ENCODE results near the gene NAGLU. TPM values are rescaled to one million over a fixed set of nuclear protein-coding genes. Genes with fewer than 3 reads are reported as not detected.

Gene NAGLU
- polyA plus RNA-seq, 3 donors: 10.4 to 32.9 (median 24.9) TPM

DNA sequence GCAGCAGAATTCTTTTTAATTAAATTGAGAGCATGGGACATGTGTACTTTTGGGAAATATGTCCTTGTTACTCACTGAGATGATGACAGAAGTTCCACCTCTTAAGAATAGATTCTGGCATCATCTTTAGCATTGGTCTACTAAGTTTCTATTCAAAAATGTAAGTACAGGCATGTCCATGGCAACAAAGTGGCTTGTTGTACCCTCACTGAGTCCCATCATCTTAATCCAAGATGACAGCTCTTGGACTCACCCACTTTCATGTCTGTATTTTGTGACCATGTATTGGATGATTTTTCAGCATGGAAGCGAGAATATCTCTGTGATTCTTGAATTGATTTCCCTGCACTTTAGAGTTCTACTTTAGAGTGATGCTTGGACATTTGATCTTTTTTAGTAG, 33.1 kb upstream of the NAGLU start:
- no CpG with 5 or more reads among the region's 1 CpG for WGBS (ENCODE audit: insufficient coverage)

DNA sequence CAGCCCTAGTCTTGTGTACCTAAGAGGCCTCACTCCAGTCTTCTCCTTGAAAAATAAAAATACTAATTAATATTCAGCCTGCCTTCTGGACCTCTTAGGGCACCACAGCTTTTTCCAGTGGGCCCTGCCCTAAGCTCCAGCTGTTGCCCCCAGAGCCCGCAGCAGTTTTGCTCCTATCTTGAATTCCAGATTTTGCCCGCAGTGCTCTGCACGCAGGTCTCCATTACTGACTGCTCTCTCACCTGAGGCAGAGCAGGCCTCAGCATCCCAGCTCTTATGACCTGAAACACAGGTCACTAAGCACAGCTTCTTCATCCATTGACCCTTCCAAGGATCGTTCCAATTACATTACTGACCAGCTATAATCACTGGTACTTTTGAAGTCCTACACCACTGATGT, 28.4 kb upstream of the NAGLU start:
- H3K36me3 Mint-ChIP-seq: peaks cover 93 to 95% of the 10 kb centered on the region in 2 donors
- H2AFZ ChIP-seq (ENCODE audit: insufficient read depth, low read depth, low read length, poor library complexity, severe bottlenecking): no peak overlapping the region
- H3K27me3 Mint-ChIP-seq (ENCODE audit: low read depth in 3 of 3): peaks cover 0 to 5% (median 3%) of the 10 kb centered on the region in 3 donors
- H3K4me1 Mint-ChIP-seq: peaks cover 12% of the 10 kb centered on the region
- H3K9ac ChIP-seq (ENCODE audit: insufficient read depth, low read length, poor library complexity, severe bottlenecking): no peak overlapping the region
- intact Hi-C loops (cut with micrococcal nuclease): no loop called here
- TF ChIP-seq, protein P1, sequence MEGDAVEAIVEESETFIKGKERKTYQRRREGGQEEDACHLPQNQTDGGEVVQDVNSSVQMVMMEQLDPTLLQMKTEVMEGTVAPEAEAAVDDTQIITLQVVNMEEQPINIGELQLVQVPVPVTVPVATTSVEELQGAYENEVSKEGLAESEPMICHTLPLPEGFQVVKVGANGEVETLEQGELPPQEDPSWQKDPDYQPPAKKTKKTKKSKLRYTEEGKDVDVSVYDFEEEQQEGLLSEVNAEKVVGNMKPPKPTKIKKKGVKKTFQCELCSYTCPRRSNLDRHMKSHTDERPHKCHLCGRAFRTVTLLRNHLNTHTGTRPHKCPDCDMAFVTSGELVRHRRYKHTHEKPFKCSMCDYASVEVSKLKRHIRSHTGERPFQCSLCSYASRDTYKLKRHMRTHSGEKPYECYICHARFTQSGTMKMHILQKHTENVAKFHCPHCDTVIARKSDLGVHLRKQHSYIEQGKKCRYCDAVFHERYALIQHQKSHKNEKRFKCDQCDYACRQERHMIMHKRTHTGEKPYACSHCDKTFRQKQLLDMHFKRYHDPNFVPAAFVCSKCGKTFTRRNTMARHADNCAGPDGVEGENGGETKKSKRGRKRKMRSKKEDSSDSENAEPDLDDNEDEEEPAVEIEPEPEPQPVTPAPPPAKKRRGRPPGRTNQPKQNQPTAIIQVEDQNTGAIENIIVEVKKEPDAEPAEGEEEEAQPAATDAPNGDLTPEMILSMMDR (IDR thresholded peaks at IDR 0.05): no peak
- H3K79me2 ChIP-seq (ENCODE audit: insufficient read depth, low read length): no peaks in the 10 kb centered on the region
- H4K20me1 ChIP-seq (ENCODE audit: insufficient read depth, low read length): peaks cover 45% of the 10 kb centered on the region
- H3K4me3 ChIP-seq (replicated peaks in 1 of 3; ENCODE audit: low read depth in 2 of 3, low read length in 3 of 3): no peak overlapping the region
- peaks cover 0 to 3% of the 10 kb centered on the region in 2 donors for H3K4me1 ChIP-seq (ENCODE audit: control insufficient read depth in 1 of 2, insufficient read depth in 2 of 2, low read length in 2 of 2)
- H3K27me3 ChIP-seq (ENCODE audit: control insufficient read depth in 2 of 2, insufficient read depth in 2 of 2, low read length in 2 of 2): no peaks in the 10 kb centered on the region
- peaks cover 74 to 93% of the 10 kb centered on the region in 2 donors for H3K36me3 ChIP-seq (replicated peaks in 1 of 2; ENCODE audit: control insufficient read depth in 1 of 2, insufficient read depth in 2 of 2, low read length in 2 of 2)
- no peak overlapping the region for H3K4me2 ChIP-seq (replicated peaks; ENCODE audit: extremely low read depth, low read length, poor library complexity, severe bottlenecking)
- H3K9me3 Mint-ChIP-seq: peaks cover 0 to 3% (median 0%) of the 10 kb centered on the region in 7 donors
- peak overlapping the region in 1 of 7 donors; percentile 8 for H3K27ac Mint-ChIP-seq
- no peak for DNase-seq
- 96% methylated on average over 3 of the region's 4 CpGs for WGBS (ENCODE audit: insufficient coverage)
- H3K4me3 Mint-ChIP-seq: no peak overlapping the region
- no peaks in the 10 kb centered on the region for H3K9me3 ChIP-seq (replicated peaks in 1 of 2; ENCODE audit: control insufficient read depth in 1 of 2, insufficient read depth in 1 of 2, low read length in 2 of 2)
- no peak overlapping the region for H3K27ac ChIP-seq (ENCODE audit: low read depth in 1 of 2, low read length in 2 of 2)

More for the DNA sequence above, 33.1 kb upstream of the NAGLU start:
- Histone ChIP-seq H3K4me1 (ENCODE audit: control insufficient read depth in 1 of 2, insufficient read depth in 2 of 2, low read length in 2 of 2) (no peaks in the 10 kb centered on the region), H3K27me3 (ENCODE audit: control insufficient read depth in 2 of 2, insufficient read depth in 2 of 2, low read length in 2 of 2) (no peaks in the 10 kb centered on the region), H4K20me1 (ENCODE audit: insufficient read depth, low read length) (peaks cover 18% of the 10 kb centered on the region), H3K9me3 (replicated peaks in 1 of 2; ENCODE audit: control insufficient read depth in 1 of 2, insufficient read depth in 1 of 2, low read length in 2 of 2) (no peaks in the 10 kb centered on the region), H3K4me3 (replicated peaks in 1 of 3; ENCODE audit: low read depth in 2 of 3, low read length in 3 of 3) (no peak overlapping the region), H3K9ac (ENCODE audit: insufficient read depth, low read length, poor library complexity, severe bottlenecking) (no peak overlapping the region), H2AFZ (ENCODE audit: insufficient read depth, low read depth, low read length, poor library complexity, severe bottlenecking) (no peak overlapping the region), H3K79me2 (ENCODE audit: insufficient read depth, low read length) (no peaks in the 10 kb centered on the region), H3K36me3 (replicated peaks in 1 of 2; ENCODE audit: control insufficient read depth in 1 of 2, insufficient read depth in 2 of 2, low read length in 2 of 2) (peaks cover 82 to 94% of the 10 kb centered on the region in 2 donors), H3K27ac (ENCODE audit: low read depth in 1 of 2, low read length in 2 of 2) (no peak overlapping the region), H3K4me2 (replicated peaks; ENCODE audit: extremely low read depth, low read length, poor library complexity, severe bottlenecking) (no peak overlapping the region)
- Mint-ChIP-seq H3K4me3 (no peak overlapping the region), H3K4me1 (no peaks in the 10 kb centered on the region), H3K27me3 (ENCODE audit: low read depth in 3 of 3) (peaks cover 0 to 2% (median 0%) of the 10 kb centered on the region in 3 donors), H3K36me3 (peaks cover 92 to 97% of the 10 kb centered on the region in 2 donors), H3K27ac (no peak overlapping the region), H3K9me3 (peaks cover 0 to 2% (median 0%) of the 10 kb centered on the region in 7 donors)
- TF ChIP-seq, protein P1 (IDR thresholded peaks at IDR 0.05): no peak
- no peak for DNase-seq
- intact Hi-C loops (cut with micrococcal nuclease): no loop called here
